Astrocyte (in vitro differentiated cells and primary cell): ENCODE data around the gene HDAC1. TPM values are rescaled to one million over a fixed set of nuclear protein-coding genes. Genes with fewer than 3 reads are reported as not detected.

Experiments used
- DNase-seq: peaks from one replicate; pipeline ENCODE4 v3.0.0-alpha.2; 2010; ENCODE audit warnings: low read depth
- FAIRE-seq: peaks from 2 replicates; lab custom pipeline; 2011; peaks lifted over from hg19 to GRCh38; lab: Jason Lieb, UNC
- H2AFZ ChIP-seq: 2 replicates; pipeline ENCODE4 v1.6.0; 2012; ENCODE audit warnings: low read depth, low read length, inconsistent platforms
- H3K27ac ChIP-seq: 2 replicates; pipeline ENCODE4 v1.5.1; 2011; ENCODE audit warnings: low read depth, low read length, inconsistent platforms
- H3K27me3 ChIP-seq: 2 replicates; pipeline ENCODE4 v1.6.0; 2011; ENCODE audit warnings: low read length, inconsistent platforms; ENCODE audit not compliant: insufficient read depth
- H3K36me3 ChIP-seq: 2 replicates; pipeline ENCODE4 v1.5.1; 2011; ENCODE audit warnings: low read length, inconsistent platforms; ENCODE audit not compliant: insufficient read depth
- H3K4me1 ChIP-seq: 2 replicates; pipeline ENCODE4 v1.5.1; 2011; ENCODE audit warnings: low read length, inconsistent platforms; ENCODE audit not compliant: insufficient read depth
- H3K4me2 ChIP-seq: 2 replicates; pipeline ENCODE4 v1.6.0; 2012; ENCODE audit warnings: low read length, inconsistent platforms
- H3K4me3 ChIP-seq: 2 replicates; pipeline ENCODE4 v1.5.1; 2011; ENCODE audit warnings: low read depth, mild to moderate bottlenecking, low read length, inconsistent platforms; ENCODE audit not compliant: insufficient read depth
- H3K79me2 ChIP-seq: 2 replicates; pipeline ENCODE4 v1.6.0; 2012; ENCODE audit warnings: mild to moderate bottlenecking, low read length, inconsistent platforms; ENCODE audit not compliant: insufficient read depth
- H3K9ac ChIP-seq: 2 replicates; pipeline ENCODE4 v1.6.0; 2012; ENCODE audit warnings: mild to moderate bottlenecking, low read length, inconsistent platforms
- H3K9me3 ChIP-seq: 2 replicates; pipeline ENCODE4 v1.5.1; 2012; ENCODE audit warnings: low read depth, mild to moderate bottlenecking, low read length, inconsistent platforms; ENCODE audit not compliant: insufficient read depth
- H4K20me1 ChIP-seq: 2 replicates; pipeline ENCODE4 v1.6.0; 2012; ENCODE audit warnings: low read length, inconsistent platforms; ENCODE audit not compliant: insufficient read depth
- H3K27ac Mint-ChIP-seq: one replicate; pipeline ENCODE4 v1.8.0; 2021; ENCODE audit warnings: mild to moderate bottlenecking, mixed read lengths; ENCODE audit not compliant: unreplicated experiment
- H3K27me3 Mint-ChIP-seq: one replicate; pipeline ENCODE4 v1.8.0; 2021; ENCODE audit warnings: low read depth, mixed read lengths; ENCODE audit not compliant: unreplicated experiment
- H3K36me3 Mint-ChIP-seq: one replicate; pipeline ENCODE4 v1.8.0; 2021; ENCODE audit warnings: low read depth, mixed read lengths; ENCODE audit not compliant: unreplicated experiment
- H3K4me1 Mint-ChIP-seq: one replicate; pipeline ENCODE4 v1.8.0; 2021; ENCODE audit warnings: low read depth, mixed read lengths; ENCODE audit not compliant: unreplicated experiment
- H3K4me3 Mint-ChIP-seq: one replicate; pipeline ENCODE4 v1.8.0; 2021; ENCODE audit warnings: mild to moderate bottlenecking, moderate library complexity, mixed read lengths; ENCODE audit not compliant: unreplicated experiment
- H3K9me3 Mint-ChIP-seq: one replicate; pipeline ENCODE4 v1.8.0; 2021; ENCODE audit warnings: mild to moderate bottlenecking, mixed read lengths; ENCODE audit not compliant: unreplicated experiment
- CTCF ChIP-seq: IDR thresholded peaks from 2 replicates; pipeline ENCODE4 v1.5.1; 2011; ENCODE audit warnings: low read depth, mild to moderate bottlenecking, inconsistent platforms, low read length, moderate library complexity; ENCODE audit not compliant: insufficient read depth
- EZH2 ChIP-seq: IDR thresholded peaks from 2 replicates; pipeline ENCODE4 v1.6.1; 2012; ENCODE audit warnings: mild to moderate bottlenecking, low read length, inconsistent platforms; ENCODE audit not compliant: insufficient read depth
- total RNA-seq: library from RNA; stranded (reverse); gene quantifications from 2 replicates; pipeline ENCODE4 v1.2.1, GENCODE V29; 2021

HDAC1 gene
- total RNA-seq, 1 donor from 2014 or later = 99.6 TPM

GRCh38 chr1:32365445-32365844, 73.6 kb downstream of the HDAC1 start:
- peaks cover 24% of the 10 kb centered on the region for H3K36me3 Mint-ChIP-seq
- Histone ChIP-seq H2AFZ (no peak overlapping the region), H3K27ac (no peak overlapping the region), H3K36me3 (peaks cover 19% of the 10 kb centered on the region), H3K4me3 (no peak overlapping the region), H3K4me1 (peaks cover 11% of the 10 kb centered on the region), H4K20me1 (peaks cover 5% of the 10 kb centered on the region), H3K9me3 (no peaks in the 10 kb centered on the region), H3K27me3 (no peaks in the 10 kb centered on the region), H3K4me2 (no peak overlapping the region), H3K9ac (no peak overlapping the region), H3K79me2 (no peaks in the 10 kb centered on the region)
- peaks cover 4% of the 10 kb centered on the region for H3K4me1 Mint-ChIP-seq
- H3K4me3 Mint-ChIP-seq = peak overlapping the region; percentile 54
- no peaks in the 10 kb centered on the region for H3K27me3 Mint-ChIP-seq
- FAIRE-seq = no peak
- peak overlapping the region; percentile 83 for H3K27ac Mint-ChIP-seq
- no peaks in the 10 kb centered on the region for H3K9me3 Mint-ChIP-seq
- DNase-seq = no peak
- TF ChIP-seq EZH2 (no peak), CTCF (no peak)

GRCh38 chr1:32367912-32368635, 76.2 kb downstream of the HDAC1 start:
- Histone ChIP-seq H3K36me3 (peaks cover 33% of the 10 kb centered on the region), H4K20me1 (peaks cover 8% of the 10 kb centered on the region), H3K4me2 (no peak overlapping the region), H3K79me2 (no peaks in the 10 kb centered on the region), H3K27me3 (no peaks in the 10 kb centered on the region), H2AFZ (no peak overlapping the region), H3K4me3 (no peak overlapping the region), H3K4me1 (no peaks in the 10 kb centered on the region), H3K9ac (no peak overlapping the region), H3K9me3 (no peaks in the 10 kb centered on the region), H3K27ac (no peak overlapping the region)
- Mint-ChIP-seq H3K27ac (no peak overlapping the region), H3K4me3 (no peak overlapping the region), H3K27me3 (no peaks in the 10 kb centered on the region), H3K4me1 (no peaks in the 10 kb centered on the region), H3K36me3 (peaks cover 26% of the 10 kb centered on the region), H3K9me3 (no peaks in the 10 kb centered on the region)
- no peak for FAIRE-seq
- no peak for DNase-seq
- TF ChIP-seq EZH2 (no peak), CTCF (no peak)

DNA sequence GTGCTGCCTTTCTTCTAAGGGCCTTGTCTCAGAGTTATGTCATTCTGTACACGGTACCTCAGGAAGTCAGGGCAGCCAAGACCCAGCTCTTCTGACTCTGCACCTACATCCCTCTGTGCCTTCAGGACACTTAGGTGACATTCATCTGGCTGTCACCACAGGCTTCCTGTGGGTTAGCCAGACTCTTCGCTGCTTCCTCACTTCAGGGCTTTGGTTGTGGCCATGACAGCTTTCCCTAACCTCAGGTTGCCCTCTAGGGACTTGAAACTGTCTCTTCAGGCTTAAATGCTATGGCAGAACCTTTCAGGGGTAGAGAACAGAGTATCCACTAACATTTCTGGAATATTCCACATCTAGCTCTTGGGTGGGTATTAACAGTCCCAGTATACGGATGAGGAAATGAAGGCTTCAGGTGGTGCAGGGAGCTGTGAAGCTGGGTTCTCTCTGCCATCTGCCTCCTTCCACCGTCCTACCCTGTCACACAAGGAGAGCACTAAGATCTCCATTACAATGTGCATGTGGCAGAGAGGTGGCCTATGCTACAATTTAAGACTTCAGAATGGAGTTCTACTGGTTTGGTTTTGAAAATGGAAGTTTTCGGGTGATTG, 80.4 kb downstream of the HDAC1 start:
- Histone ChIP-seq H3K9me3 (no peaks in the 10 kb centered on the region), H4K20me1 (peaks cover 16% of the 10 kb centered on the region), H3K4me3 (no peak overlapping the region), H3K36me3 (peaks cover 50% of the 10 kb centered on the region), H3K79me2 (no peaks in the 10 kb centered on the region), H2AFZ (no peak overlapping the region), H3K27me3 (no peaks in the 10 kb centered on the region), H3K4me2 (no peak overlapping the region), H3K27ac (no peak overlapping the region), H3K4me1 (no peaks in the 10 kb centered on the region), H3K9ac (no peak overlapping the region)
- no peaks in the 10 kb centered on the region for H3K9me3 Mint-ChIP-seq
- DNase-seq (no peak), FAIRE-seq (no peak)
- no peaks in the 10 kb centered on the region for H3K4me1 Mint-ChIP-seq
- TF ChIP-seq CTCF = no peak
- no peak for TF ChIP-seq EZH2
- H3K36me3 Mint-ChIP-seq = peaks cover 26% of the 10 kb centered on the region
- no peaks in the 10 kb centered on the region for H3K27me3 Mint-ChIP-seq
- no peak overlapping the region for H3K4me3 Mint-ChIP-seq
- H3K27ac Mint-ChIP-seq = peak overlapping the region; percentile 69
